Activated T-helper 1 cell treated with anti-CD3 and anti-CD28 coated beads, Interleukin-12 subunit alpha, Interleukin-12 subunit beta, Interleukin-2, Interleukin-4 antibody, amounts not matched to agents 30 ng/mL and 10 ng/mL and 1 ng/mL, durations not matched to agents 14 hours and 24 hours and 36 hours (primary cell): ENCODE data around the gene PRR15L. TPM values are rescaled to one million over a fixed set of nuclear protein-coding genes. Genes with fewer than 3 reads are reported as not detected.

ENCODE experiments used
- DNase-seq: peaks from one replicate; pipeline ENCODE4 v3.0.0; 2021; ENCODE audit warnings: low spot score
- H3K27ac Mint-ChIP-seq: one replicate; pipeline ENCODE4 v1.8.0; 2021; ENCODE audit warnings: mild to moderate bottlenecking, mixed read lengths
- H3K27me3 Mint-ChIP-seq: one replicate; pipeline ENCODE4 v1.8.0; 2022; ENCODE audit warnings: mild to moderate bottlenecking, moderate library complexity, mixed read lengths; ENCODE audit not compliant: insufficient read depth
- H3K36me3 Mint-ChIP-seq: one replicate; pipeline ENCODE4 v1.8.0; 2021; ENCODE audit warnings: low read depth, mixed read lengths
- H3K4me1 Mint-ChIP-seq: one replicate; pipeline ENCODE4 v1.8.0; 2021; ENCODE audit warnings: low read depth, mixed read lengths
- H3K4me3 Mint-ChIP-seq: one replicate; pipeline ENCODE4 v1.8.0; 2021; ENCODE audit warnings: mild to moderate bottlenecking, moderate library complexity, mixed read lengths
- H3K9me3 Mint-ChIP-seq: one replicate; pipeline ENCODE4 v1.8.0; 2021; ENCODE audit warnings: mixed read lengths
- intact Hi-C: fragments of 100-400 bp; cut with micrococcal nuclease; formaldehyde crosslinking; loops from one replicate; pipeline ENCODE4 v1.15.1; 2024
- total RNA-seq: library from RNA; stranded (reverse); gene quantifications from 2 replicates; pipeline ENCODE4 v1.2.3, GENCODE V29; 2022

The PRR15L gene
- total RNA-seq, 1 donor from 2014 or later = not detected

DNA sequence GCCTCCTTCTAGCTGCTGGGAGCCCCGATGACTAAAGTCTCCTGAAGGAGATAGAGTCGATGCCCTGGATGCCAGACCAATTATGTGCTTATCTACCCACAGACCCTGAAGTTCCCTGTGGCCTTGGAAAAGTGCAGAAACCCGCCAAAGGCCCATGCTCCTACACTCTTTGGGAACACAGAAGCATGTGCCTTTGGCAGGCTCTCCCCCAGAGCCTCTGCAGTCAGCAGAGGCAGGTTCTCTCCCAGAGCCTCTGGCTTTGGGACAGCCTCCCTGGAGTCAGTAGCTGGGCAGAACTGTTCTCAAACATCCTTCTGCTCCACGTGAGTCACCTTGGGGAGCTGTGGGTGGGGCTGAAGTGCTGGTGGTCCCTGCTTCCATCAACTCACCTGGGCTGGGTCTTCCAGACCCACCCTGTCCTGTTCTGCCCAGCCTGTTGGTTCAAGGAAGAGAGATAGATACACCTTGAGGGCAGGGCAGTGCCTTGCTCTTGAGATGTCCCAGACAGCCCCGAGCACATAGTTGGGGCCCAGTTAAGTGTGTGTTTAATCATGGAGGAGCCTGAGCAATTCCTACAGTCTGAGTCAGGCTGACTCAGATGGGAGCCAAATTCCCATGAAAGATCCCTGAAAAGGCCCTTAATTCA lies 10.0 kb upstream of the PRR15L start:
- no peak overlapping the region for H3K27ac Mint-ChIP-seq
- intact Hi-C loops = no loop called here
- no peak for DNase-seq
- peaks cover 20% of the 10 kb centered on the region for H3K4me1 Mint-ChIP-seq
- no peak overlapping the region for H3K4me3 Mint-ChIP-seq
- no peaks in the 10 kb centered on the region for H3K36me3 Mint-ChIP-seq
- H3K9me3 Mint-ChIP-seq = no peaks in the 10 kb centered on the region
- peaks cover 7% of the 10 kb centered on the region for H3K27me3 Mint-ChIP-seq

DNA sequence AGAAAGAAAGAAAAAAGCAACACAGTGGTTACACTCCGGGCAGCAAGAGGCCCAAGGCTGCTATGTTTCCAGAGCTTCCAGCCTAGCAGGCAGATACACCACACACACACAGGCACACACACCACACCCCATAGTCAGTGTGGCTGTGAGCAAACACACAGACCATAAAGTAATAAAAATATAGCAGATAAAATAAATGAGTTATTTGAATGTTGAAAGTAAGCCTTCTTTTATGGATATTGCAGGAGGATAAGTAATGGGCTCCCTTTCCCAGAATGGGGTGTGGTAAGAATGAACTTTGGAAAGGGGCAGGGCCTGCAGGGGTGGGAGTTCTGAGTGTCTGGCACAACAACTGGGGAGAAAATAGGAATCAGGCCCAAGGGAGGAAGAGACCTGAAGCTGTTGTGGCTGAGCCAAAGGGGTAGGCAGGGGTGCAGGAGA lies 8.4 kb upstream of the PRR15L start:
- H3K27me3 Mint-ChIP-seq = peaks cover 7% of the 10 kb centered on the region
- intact Hi-C loops = no loop called here
- no peak for DNase-seq

DNA sequence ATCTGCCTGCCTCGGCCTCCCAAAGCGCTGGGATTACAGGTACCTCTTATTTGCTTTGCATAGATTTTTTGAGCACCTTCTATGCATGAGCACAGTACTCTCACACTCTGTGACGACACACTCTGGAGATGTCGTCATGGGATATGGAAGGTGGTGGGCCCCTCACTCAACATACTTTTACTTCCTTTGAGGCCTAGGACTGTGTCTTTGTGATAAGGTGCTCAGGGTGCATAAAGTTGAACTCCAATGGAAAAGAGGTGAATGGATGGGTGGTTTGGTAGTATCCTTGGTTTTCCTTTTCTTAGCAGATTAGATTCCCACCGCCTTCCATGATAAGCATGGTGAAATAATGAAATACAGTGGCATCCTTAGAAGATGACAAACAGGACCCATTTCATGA lies 7.2 kb upstream of the PRR15L start:
- intact Hi-C loops = no loop called here
- H3K4me1 Mint-ChIP-seq = peaks cover 3% of the 10 kb centered on the region
- no peaks in the 10 kb centered on the region for H3K9me3 Mint-ChIP-seq
- no peaks in the 10 kb centered on the region for H3K36me3 Mint-ChIP-seq
- H3K27me3 Mint-ChIP-seq = peaks cover 9% of the 10 kb centered on the region
- DNase-seq = no peak
- H3K27ac Mint-ChIP-seq = no peak overlapping the region
- no peak overlapping the region for H3K4me3 Mint-ChIP-seq

More for the DNA sequence above, 8.4 kb upstream of the PRR15L start:
- Mint-ChIP-seq H3K27ac (no peak overlapping the region), H3K4me1 (peaks cover 11% of the 10 kb centered on the region), H3K4me3 (no peak overlapping the region), H3K36me3 (no peaks in the 10 kb centered on the region), H3K9me3 (no peaks in the 10 kb centered on the region)

DNA sequence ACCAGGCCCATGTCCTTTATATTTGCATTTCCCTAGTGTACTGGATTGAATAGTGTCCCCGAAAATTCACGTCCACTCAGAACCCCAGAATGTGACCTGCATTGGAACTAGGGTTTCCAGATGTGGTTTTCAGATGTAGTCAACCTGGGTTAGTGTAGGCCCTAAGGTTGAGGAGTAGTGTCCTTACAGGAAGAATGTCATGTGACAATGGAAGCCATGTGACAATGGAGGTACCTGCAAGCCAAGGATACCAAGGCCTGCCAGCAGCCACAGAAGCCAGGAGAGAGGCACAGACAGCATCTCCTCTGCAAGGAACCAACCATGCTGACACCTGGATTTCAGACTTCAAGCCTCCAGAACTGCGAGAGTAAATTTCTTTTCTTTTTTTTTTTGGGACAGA lies 5.2 kb upstream of the PRR15L start:
- Mint-ChIP-seq H3K4me3 (no peak overlapping the region), H3K4me1 (no peaks in the 10 kb centered on the region), H3K36me3 (no peaks in the 10 kb centered on the region), H3K27ac (no peak overlapping the region), H3K27me3 (peaks cover 9% of the 10 kb centered on the region), H3K9me3 (no peaks in the 10 kb centered on the region)
- DNase-seq = no peak
- intact Hi-C loops = no loop called here

DNA sequence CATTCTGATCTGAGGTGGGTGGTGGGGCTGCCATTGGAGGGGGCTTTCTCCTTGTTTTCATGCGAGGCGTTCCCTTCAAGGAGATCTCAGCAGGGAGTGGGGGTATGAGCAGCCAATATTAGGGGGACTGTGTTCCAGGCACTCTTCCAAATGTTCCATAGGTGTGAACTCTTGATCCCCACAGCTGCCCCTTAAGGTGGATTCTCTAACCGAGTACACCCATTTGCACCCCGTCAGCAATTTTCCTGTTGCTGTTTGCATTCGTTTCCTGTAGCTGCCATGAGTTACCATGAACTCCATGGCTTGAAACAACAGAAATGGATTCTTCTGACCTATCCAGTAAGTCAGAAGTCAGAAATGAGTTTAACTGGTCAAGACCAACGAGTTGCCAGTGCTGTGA lies 3.7 kb upstream of the PRR15L start:
- DNase-seq = no peak
- Mint-ChIP-seq H3K27ac (no peak overlapping the region), H3K36me3 (no peaks in the 10 kb centered on the region), H3K4me3 (no peak overlapping the region), H3K9me3 (no peaks in the 10 kb centered on the region), H3K4me1 (no peaks in the 10 kb centered on the region), H3K27me3 (peaks cover 9% of the 10 kb centered on the region)
- intact Hi-C loops = no loop called here

DNA sequence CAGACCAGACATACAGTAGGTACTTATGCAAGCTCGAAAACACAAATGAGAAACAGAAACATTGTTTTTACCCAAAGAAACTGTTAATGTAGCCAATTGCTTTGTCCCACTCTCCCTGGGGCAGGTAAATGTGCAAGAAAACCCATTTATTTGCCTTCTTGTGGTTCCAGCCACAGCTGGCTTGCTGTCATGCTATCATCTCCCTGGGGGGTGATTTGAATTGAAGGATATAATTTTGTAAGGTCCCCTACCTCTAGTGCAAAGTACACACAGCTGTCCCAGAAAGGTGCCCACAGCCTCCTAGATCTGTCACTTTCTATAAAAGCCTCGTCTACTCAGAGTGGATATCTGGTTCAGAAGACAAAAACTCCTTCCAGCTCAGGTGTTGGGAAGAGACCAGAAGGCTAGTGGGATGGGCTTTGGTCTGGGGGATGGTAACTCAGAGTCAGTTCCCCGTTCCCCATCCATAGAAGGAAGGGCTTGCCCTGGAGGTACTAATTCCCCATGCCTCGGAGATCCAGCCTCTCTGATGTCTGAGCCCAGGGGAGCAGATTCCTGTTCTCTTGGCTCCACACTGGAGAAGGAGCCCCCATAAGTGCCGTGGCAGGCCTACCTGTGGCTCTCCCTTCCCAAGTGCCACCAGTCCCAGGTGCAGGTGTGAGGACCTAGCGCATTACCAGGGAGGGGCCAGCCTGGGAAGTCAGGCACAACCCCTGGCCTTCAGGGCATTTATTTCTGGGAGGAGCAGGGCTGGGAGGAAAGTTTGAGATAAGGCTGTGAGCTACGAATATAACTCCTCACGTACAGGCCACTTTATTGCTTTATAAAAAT lies 2.4 kb upstream of the PRR15L start:
- no peaks in the 10 kb centered on the region for H3K36me3 Mint-ChIP-seq

DNA sequence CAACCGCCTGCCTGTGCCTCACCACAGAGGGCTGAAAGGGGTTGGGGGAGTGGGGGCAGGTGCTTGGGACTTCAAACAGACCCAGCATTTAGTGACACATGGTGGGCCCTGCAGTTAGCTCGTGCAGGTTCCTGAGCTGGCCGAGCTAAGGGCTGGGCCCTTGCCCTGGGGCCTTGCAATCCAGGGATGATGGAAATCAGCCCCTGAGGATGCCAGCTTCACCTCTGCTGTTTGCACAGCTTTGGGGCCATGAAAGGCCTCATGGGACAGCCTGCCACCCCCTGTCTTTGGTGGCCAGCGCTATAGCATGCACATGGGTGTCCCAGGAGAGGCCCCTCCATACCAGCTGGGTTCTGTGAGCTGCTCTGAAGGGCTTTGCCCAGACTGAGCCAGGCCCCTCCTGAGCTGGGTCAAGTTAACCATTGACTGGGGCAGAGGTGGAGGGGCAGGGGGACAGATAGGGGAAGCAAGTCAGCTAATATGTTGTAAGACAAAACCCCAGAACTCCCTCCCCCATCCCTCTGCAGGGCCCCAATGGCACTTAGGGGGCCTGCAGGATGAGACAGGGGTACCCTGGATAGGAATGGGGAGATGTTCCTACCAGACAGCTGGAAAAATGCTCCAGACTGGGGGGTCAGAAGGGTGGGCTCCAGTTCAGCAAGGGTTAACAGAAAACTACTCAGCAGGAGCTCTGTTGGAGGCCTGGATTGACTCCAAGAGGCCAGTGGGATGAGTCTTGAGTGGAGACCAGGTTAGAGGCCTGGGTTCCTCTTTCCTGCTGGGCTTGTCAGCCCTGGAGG lies 692 bp downstream of the PRR15L start:
- Mint-ChIP-seq H3K9me3 (no peaks in the 10 kb centered on the region), H3K27ac (no peak overlapping the region), H3K27me3 (peaks cover 2% of the 10 kb centered on the region), H3K36me3 (no peaks in the 10 kb centered on the region), H3K4me3 (no peak overlapping the region), H3K4me1 (no peaks in the 10 kb centered on the region)
- DNase-seq = no peak
- intact Hi-C loops = no loop called here

More for the DNA sequence above, 2.4 kb upstream of the PRR15L start:
- Mint-ChIP-seq H3K27ac (no peak overlapping the region), H3K4me3 (no peak overlapping the region), H3K27me3 (peaks cover 3% of the 10 kb centered on the region), H3K4me1 (no peaks in the 10 kb centered on the region), H3K9me3 (no peaks in the 10 kb centered on the region)
- no peak for DNase-seq
- intact Hi-C loops = no loop called here

DNA sequence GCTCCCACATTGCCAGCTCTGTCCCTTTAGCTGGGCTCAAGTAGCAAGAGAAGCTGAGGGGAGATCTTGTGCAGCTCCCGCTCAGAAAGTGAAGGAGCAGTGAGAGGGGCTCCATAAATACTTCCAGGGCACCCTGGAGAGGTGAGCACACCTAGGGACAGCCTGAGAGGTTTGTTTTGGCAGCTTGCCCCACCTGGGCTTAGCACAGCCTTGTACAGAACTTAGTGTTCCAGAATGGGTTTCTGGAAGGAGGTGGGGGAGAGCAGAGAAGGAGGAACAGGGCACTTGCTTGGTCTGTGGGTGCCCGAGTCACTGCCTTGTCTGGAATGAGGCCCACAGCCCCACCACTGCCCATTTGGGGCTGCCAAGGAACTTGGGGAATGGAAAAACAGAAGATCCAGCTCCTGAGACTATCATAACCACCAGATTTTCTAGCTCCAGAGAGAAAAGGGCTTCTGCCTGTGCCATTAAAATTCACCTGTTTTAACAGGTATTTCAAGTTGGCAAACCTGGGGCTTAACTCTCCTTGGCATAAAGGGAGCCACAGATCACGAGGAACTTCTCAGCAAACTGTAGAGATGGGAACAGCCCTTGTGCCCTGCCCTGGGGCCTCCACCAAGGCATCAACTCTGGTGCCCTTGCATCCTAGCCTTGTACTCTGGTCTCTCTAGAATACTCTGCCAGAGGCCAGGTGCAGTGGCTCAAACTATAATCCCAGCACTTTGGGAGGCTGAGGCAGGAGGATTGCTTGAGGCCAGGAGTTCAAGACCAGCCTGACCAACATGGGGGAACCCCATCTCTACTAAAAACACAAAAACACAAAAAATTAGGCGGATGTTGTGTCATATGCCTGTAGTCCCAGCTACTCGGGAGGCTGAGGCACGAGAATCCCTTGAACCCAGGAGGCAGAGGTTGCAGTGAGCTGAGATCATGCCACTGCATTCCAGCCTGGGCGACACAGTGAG lies 1.9 kb downstream of the PRR15L start:
- H3K36me3 Mint-ChIP-seq = no peaks in the 10 kb centered on the region
- no peaks in the 10 kb centered on the region for H3K4me1 Mint-ChIP-seq
- no peak for DNase-seq
- H3K4me3 Mint-ChIP-seq = no peak overlapping the region
- H3K27me3 Mint-ChIP-seq = no peaks in the 10 kb centered on the region
- intact Hi-C loops = no loop called here
- H3K27ac Mint-ChIP-seq = no peak overlapping the region
- H3K9me3 Mint-ChIP-seq = no peaks in the 10 kb centered on the region

DNA sequence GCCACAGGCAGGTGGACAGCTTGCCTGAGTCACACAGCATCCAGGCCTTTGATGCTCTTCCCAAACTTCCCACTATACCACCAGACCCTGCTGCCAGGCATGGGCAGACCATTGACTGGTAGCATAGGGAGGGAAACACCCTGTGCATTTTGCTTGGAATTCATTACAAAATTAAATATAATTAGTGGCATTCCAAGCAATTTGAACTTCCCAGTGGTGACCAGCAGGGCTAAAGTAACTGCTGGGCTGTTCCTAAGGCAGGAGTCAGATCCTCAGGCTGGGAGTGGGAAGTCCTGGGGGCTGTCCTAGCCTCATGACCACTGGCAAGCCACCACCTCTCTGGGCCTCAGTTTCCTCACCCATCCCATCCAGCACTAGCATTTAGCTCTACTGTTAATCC lies 3.8 kb downstream of the PRR15L start:
- H3K9me3 Mint-ChIP-seq = no peaks in the 10 kb centered on the region
- no peaks in the 10 kb centered on the region for H3K27me3 Mint-ChIP-seq
- peaks cover 13% of the 10 kb centered on the region for H3K4me1 Mint-ChIP-seq
- H3K36me3 Mint-ChIP-seq = peaks cover 7% of the 10 kb centered on the region
- no peak overlapping the region for H3K27ac Mint-ChIP-seq
- no peak for DNase-seq
- intact Hi-C loops = no loop called here
- no peak overlapping the region for H3K4me3 Mint-ChIP-seq

DNA sequence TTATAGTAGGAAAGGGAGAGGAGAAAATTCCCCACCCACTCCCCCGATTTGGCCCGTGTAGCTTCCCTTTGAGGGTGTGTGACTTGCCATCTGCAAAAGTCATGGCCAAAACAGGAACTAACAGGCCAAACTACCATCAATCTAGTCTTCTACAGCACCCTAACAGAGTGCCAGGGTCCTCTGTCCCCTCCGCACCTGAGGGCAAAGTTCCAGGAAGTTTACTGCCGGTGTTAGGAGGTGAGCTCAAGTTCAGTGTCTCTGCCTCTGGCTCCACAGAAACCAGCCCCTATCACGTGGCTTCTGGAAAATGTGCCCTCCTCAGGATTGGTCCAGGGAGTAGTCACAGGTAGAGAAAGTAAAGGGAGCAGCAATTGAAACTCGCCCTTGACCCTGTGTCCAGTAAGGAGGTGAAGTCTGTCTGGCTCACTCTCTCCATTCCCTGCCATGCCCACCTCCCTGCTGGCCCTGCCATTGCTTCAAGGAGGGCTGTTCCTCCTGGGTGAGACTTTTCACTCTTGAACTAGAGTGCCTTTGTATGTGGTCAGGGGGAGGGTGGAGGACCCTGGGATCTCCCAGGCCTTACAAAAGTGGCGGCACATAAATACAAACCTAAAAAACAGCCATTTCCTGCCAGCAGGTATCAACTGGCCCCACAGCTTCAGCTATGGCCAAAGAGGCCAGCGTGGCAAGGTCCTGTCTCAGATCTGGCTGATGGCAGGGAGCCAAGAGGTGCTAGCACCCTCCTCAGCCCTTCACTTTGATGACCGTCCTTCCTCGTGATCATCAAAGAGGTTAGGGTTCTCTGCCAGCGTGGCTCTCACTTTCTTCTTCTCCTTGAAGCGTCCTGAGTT lies 5.3 kb downstream of the PRR15L start:
- no peak overlapping the region for H3K4me3 Mint-ChIP-seq
- H3K36me3 Mint-ChIP-seq = peaks cover 13% of the 10 kb centered on the region
- no peaks in the 10 kb centered on the region for H3K27me3 Mint-ChIP-seq
- peaks cover 17% of the 10 kb centered on the region for H3K4me1 Mint-ChIP-seq
- no peak for DNase-seq
- intact Hi-C loops = no loop called here
- H3K9me3 Mint-ChIP-seq = no peaks in the 10 kb centered on the region
- H3K27ac Mint-ChIP-seq = no peak overlapping the region

DNA sequence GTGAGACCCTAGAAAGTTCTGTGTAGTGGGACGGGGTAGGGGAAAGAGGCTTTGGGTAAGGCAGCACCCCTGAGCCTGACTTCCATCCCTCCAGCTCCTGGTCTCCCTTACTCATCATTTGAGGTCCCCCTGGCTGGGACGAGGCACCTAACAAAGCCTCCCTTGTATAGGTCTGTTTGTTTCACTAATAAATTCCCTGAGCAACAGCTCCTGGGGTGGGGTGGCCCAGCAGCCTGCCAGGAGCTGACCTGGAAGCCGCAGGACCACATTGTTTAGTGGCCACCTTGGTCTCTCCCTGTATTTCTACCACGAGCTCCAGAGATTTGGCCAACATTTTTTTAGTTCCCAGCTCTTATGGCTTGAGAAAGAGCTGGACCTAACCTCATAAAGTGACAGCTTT lies 7.2 kb downstream of the PRR15L start:
- no peak for DNase-seq
- Mint-ChIP-seq H3K4me3 (no peak overlapping the region), H3K9me3 (no peaks in the 10 kb centered on the region), H3K27me3 (no peaks in the 10 kb centered on the region), H3K4me1 (peaks cover 29% of the 10 kb centered on the region), H3K36me3 (peaks cover 21% of the 10 kb centered on the region), H3K27ac (no peak overlapping the region)
- intact Hi-C loops = no loop called here
